Measurements from ENCODE around the gene DMWD.
"Not testable (repeated sequence)": the region's sequence is repeated elsewhere in the genome, so short reads cannot be mapped to it uniquely, and the experiment has no call there.

DMWD gene

GRCh38 chr19:45816236-45817009 lies 23.8 kb upstream of the DMWD start:
- DNase-seq (ENCODE audit: insufficient read length, low spot score), result no peak
- no peak for FAIRE-seq

- FAIRE-seq (no peak), DNase-seq (ENCODE audit: insufficient read length, low spot score) (no peak)
Measured at GRCh38 chr19:45815481-45816216, 23.0 kb upstream of the DMWD start.

GRCh38 chr19:45814851-45815480 lies 22.3 kb upstream of the DMWD start, which contains the start of gene RSPH6A:
Gene RSPH6A, minus strand, starts transcription at chr19:45815308. Its CDS starts 132 bp downstream, at chr19:45815176.
- FAIRE-seq (no peak), DNase-seq (ENCODE audit: insufficient read length, low spot score) (no peak)

GRCh38 chr19:45814166-45814780 lies 21.6 kb upstream of the DMWD start:
- FAIRE-seq, result no peak
- DNase-seq (ENCODE audit: insufficient read length, low spot score), result no peak

- FAIRE-seq, result no peak
Measured at GRCh38 chr19:45812297-45812696, 19.7 kb upstream of the DMWD start.

GRCh38 chr19:45809643-45810159 lies 17.1 kb upstream of the DMWD start:
- peak; percentile 37 for DNase-seq (ENCODE audit: insufficient read length, low spot score)
- FAIRE-seq, result no peak

More at GRCh38 chr19:45812297-45812696, 19.7 kb upstream of the DMWD start:
- DNase-seq (ENCODE audit: insufficient read length, low spot score), result no peak

- DNase-seq (ENCODE audit: insufficient read length, low spot score), result no peak
- no peak for FAIRE-seq
Measured at GRCh38 chr19:45805719-45806118, 13.1 kb upstream of the DMWD start.

GRCh38 chr19:45804959-45805230 lies 12.2 kb upstream of the DMWD start:
- no peak for DNase-seq (ENCODE audit: insufficient read length, low spot score)
- no peak for FAIRE-seq

GRCh38 chr19:45804140-45804958 lies 11.7 kb upstream of the DMWD start:
- no peak for DNase-seq (ENCODE audit: insufficient read length, low spot score)
- no peak for FAIRE-seq

GRCh38 chr19:45801603-45802175 lies 9.0 kb upstream of the DMWD start:
- DNase-seq (ENCODE audit: insufficient read length, low spot score) (no peak), FAIRE-seq (peak; percentile 36)

- DNase-seq (ENCODE audit: insufficient read length, low spot score) (no peak), FAIRE-seq (no peak)
Measured at GRCh38 chr19:45800070-45800553, 7.5 kb upstream of the DMWD start.

- FAIRE-seq; DNase-seq (ENCODE audit: insufficient read length, low spot score): not testable (repeated sequence)
Measured at GRCh38 chr19:45799541-45799940, 6.9 kb upstream of the DMWD start.

GRCh38 chr19:45798995-45799517 lies 6.4 kb upstream of the DMWD start:
- FAIRE-seq (peak; percentile 95), DNase-seq (ENCODE audit: insufficient read length, low spot score) (peak; percentile 91)

GRCh38 chr19:45794627-45795026 lies 2.0 kb upstream of the DMWD start:
- no peak for FAIRE-seq

GRCh38 chr19:45793876-45794275 lies 1.2 kb upstream of the DMWD start:
- FAIRE-seq, result no peak
- no peak for DNase-seq (ENCODE audit: insufficient read length, low spot score)

More at GRCh38 chr19:45794627-45795026, 2.0 kb upstream of the DMWD start:
- no peak for DNase-seq (ENCODE audit: insufficient read length, low spot score)

- FAIRE-seq, result no peak
- no peak for DNase-seq (ENCODE audit: insufficient read length, low spot score)
Measured at GRCh38 chr19:45793178-45793564, 526 bp upstream of the DMWD start.

- no peak for FAIRE-seq
- no peak for DNase-seq (ENCODE audit: insufficient read length, low spot score)
Measured at GRCh38 chr19:45791744-45792469, 738 bp downstream of the DMWD start.

GRCh38 chr19:45790942-45791341 lies 1.7 kb downstream of the DMWD start:
- no peak for DNase-seq (ENCODE audit: insufficient read length, low spot score)
- FAIRE-seq, result no peak
